ENCODE measurements around the gene WDR33. TPM values are rescaled to one million over a fixed set of nuclear protein-coding genes. Genes with fewer than 3 reads are reported as not detected.
A peak's percentile ranks its signal among the peaks of the same experiment; 100 is the strongest.

Gene WDR33
- total and polyA plus RNA-seq, 9 of the 15 experiments (the other 6 are each of a cell fraction or from before 2014, with no cell fraction given), result 24.2 to 57.4 (median 38.4) TPM

GRCh38 chr2:127707890-127708648 is 102.9 kb downstream of the WDR33 start:
- DNase-seq (ENCODE audit: extremely low read depth in 1 of 4, low spot score in 3 of 4), result no peak
- no peak overlapping the region for H3K9ac ChIP-seq (ENCODE audit: insufficient read depth in 1 of 2, low read depth in 2 of 2, low read length in 2 of 2)
- 86% methylated on average over 9 of the region's 9 CpGs for WGBS (ENCODE audit: insufficient coverage, low coverage, missing lambda C conversion rate)
- H4K20me1 ChIP-seq (replicated peaks; ENCODE audit: control insufficient read depth, insufficient read depth, low read length), result no peaks in the 10 kb centered on the region; the same call in none of the 2 replicates
- ATAC-seq, result no peak
- peaks cover 81% of the 10 kb centered on the region for H3K36me3 ChIP-seq (ENCODE audit: control insufficient read depth, insufficient read depth, low read length)
- peaks cover 17% of the 10 kb centered on the region for H3K79me2 ChIP-seq (ENCODE audit: control insufficient read depth, insufficient read depth, low read length)
- H3K4me2 ChIP-seq (ENCODE audit: insufficient read depth, low read length), result no peak overlapping the region
- intact Hi-C loops (cut with micrococcal nuclease), result no loop called here
- ChIA-PET CTCF (ENCODE audit: low intra/inter-chr PET ratio) (no interaction called here), POLR2A (no interaction called here)
- H3K27me3 ChIP-seq (ENCODE audit: control insufficient read depth in 2 of 2, insufficient read depth in 2 of 2, low read length in 2 of 2), result no peaks in the 10 kb centered on the region
- no peaks in the 10 kb centered on the region for H3K9me1 ChIP-seq (ENCODE audit: control insufficient read depth, insufficient read depth, low read length)
- no peak overlapping the region for H2AFZ ChIP-seq (ENCODE audit: low read depth, low read length)
- TF ChIP-seq ZFP30 (CRISPR knock-in tag; IDR thresholded peaks at IDR 0.05; ENCODE audit: borderline replicate concordance), result no peak
- TF ChIP-seq MTA2 (IDR thresholded peaks at IDR 0.05; ENCODE audit: low read depth), result no peak
- TF ChIP-seq ZNF263 (CRISPR knock-in tag; IDR thresholded peaks at IDR 0.05; ENCODE audit: borderline replicate concordance), result no peak
- FAIRE-seq, result no peak
- in situ Hi-C loops (cut with MboI), result no loop called here
- H3K4me3 ChIP-seq, result no peak overlapping the region
- peaks cover 4 to 7% of the 10 kb centered on the region in 2 experiments; a peak in 4 of 5 replicates for H3K4me1 ChIP-seq (replicated peaks in 1 of 2; ENCODE audit: control insufficient read depth in 2 of 2, insufficient read depth in 2 of 2, low read length in 2 of 2)
- BruUV-seq (replicated peaks), result no TSS peak
- H3K27ac ChIP-seq (ENCODE audit: extremely low read depth, low read depth, low read length), result no peak overlapping the region
- H3K9me3 ChIP-seq (replicated peaks; ENCODE audit: control insufficient read depth, insufficient read depth, low read depth, low read length), result no peaks in the 10 kb centered on the region

- Histone ChIP-seq H3K9ac (ENCODE audit: insufficient read depth in 1 of 2, low read depth in 2 of 2, low read length in 2 of 2) (no peak overlapping the region), H3K27ac (ENCODE audit: extremely low read depth, low read depth, low read length) (no peak overlapping the region), H2AFZ (ENCODE audit: low read depth, low read length) (no peak overlapping the region), H3K36me3 (ENCODE audit: control insufficient read depth, insufficient read depth, low read length) (peaks cover 82% of the 10 kb centered on the region), H3K27me3 (ENCODE audit: control insufficient read depth in 2 of 2, insufficient read depth in 2 of 2, low read length in 2 of 2) (no peaks in the 10 kb centered on the region), H3K4me3 (no peak overlapping the region), H3K4me1 (replicated peaks in 1 of 2; ENCODE audit: control insufficient read depth in 2 of 2, insufficient read depth in 2 of 2, low read length in 2 of 2) (peaks cover 11 to 16% of the 10 kb centered on the region in 2 experiments), H4K20me1 (replicated peaks; ENCODE audit: control insufficient read depth, insufficient read depth, low read length) (no peaks in the 10 kb centered on the region; the same call in none of the 2 replicates), H3K79me2 (ENCODE audit: control insufficient read depth, insufficient read depth, low read length) (peaks cover 34% of the 10 kb centered on the region), H3K9me3 (replicated peaks; ENCODE audit: control insufficient read depth, insufficient read depth, low read depth, low read length) (no peaks in the 10 kb centered on the region), H3K9me1 (ENCODE audit: control insufficient read depth, insufficient read depth, low read length) (no peaks in the 10 kb centered on the region), H3K4me2 (ENCODE audit: insufficient read depth, low read length) (no peak overlapping the region)
- ChIA-PET POLR2A (interaction anchor here (1.2 kb wide), 1 partner anchor 233 kb away, joined by 3 read pairs; no protein-coding TSS in a partner anchor), CTCF (ENCODE audit: low intra/inter-chr PET ratio) (no interaction called here)
- FAIRE-seq (no peak), DNase-seq (ENCODE audit: extremely low read depth in 1 of 4, low spot score in 3 of 4) (no peak), ATAC-seq (no peak)
- in situ Hi-C loops (cut with MboI), result no loop called here
- TF ChIP-seq POLR2G (IDR thresholded peaks at IDR 0.05; ENCODE audit: low read depth, low read length) (peak; percentile 26; the same call in 1 of the 2 replicates), FOXA1 (IDR thresholded peaks at IDR 0.05; ENCODE audit: borderline replicate concordance) (no peak)
- no TSS peak for BruUV-seq (replicated peaks)
- 85% methylated on average over 14 of the region's 14 CpGs for WGBS (ENCODE audit: insufficient coverage, low coverage, missing lambda C conversion rate)
- intact Hi-C loops (cut with micrococcal nuclease), result no loop called here
These were observed 104.6 kb downstream of the WDR33 start for GRCh38 chr2:127706215-127706990.
